Mononuclear cell (primary cell): ENCODE data around the gene PRKCQ. TPM values are rescaled to one million over a fixed set of nuclear protein-coding genes. Genes with fewer than 3 reads are reported as not detected.

Experiments used
- H3K27me3 ChIP-seq: 2 replicates; pipeline ENCODE4 v1.6.0; 2011; ENCODE audit warnings: low read length, control low read depth; ENCODE audit not compliant: insufficient read depth
- H3K4me1 ChIP-seq: 2 replicates; pipeline ENCODE4 v1.5.1; 2011; ENCODE audit warnings: mild to moderate bottlenecking, low read length, control low read depth; ENCODE audit not compliant: insufficient read depth
- H3K4me3 ChIP-seq: 2 replicates; pipeline ENCODE4 v1.5.1; 2011; ENCODE audit warnings: mild to moderate bottlenecking, low read length, moderate library complexity
- H3K9me3 ChIP-seq: 2 replicates; pipeline ENCODE4 v1.5.1; 2011; ENCODE audit warnings: low read depth, mild to moderate bottlenecking, control low read depth, low read length
- total RNA-seq: library from RNA; depleted of rRNA; stranded (reverse); fragments of >200 nt; gene quantifications from one replicate; pipeline ENCODE4 v1.2.3, GENCODE V29; 2012

PRKCQ gene
- total RNA-seq, 1 donor, result 43.2 TPM

DNA sequence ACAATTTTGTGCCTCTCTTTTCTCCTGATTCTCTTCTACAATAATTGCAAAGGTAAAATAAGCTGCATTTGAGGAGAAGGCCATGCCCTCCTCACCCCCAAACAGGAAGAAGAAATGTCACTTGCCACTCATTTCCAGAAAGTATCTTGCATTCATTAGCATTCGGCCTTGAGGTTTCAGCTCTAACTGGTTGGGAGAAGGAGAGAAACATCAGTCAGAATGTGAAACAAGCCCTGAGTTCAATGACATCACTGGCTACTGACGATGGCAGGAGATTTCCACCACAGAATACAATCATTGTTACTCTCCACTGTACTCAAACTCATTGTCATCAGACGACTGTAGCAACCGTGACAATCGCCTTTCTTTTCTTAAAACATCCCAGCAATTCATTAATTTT is 72.8 kb downstream of the PRKCQ start:
- Histone ChIP-seq H3K9me3 (no peaks in the 10 kb centered on the region), H3K4me3 (no peak overlapping the region), H3K4me1 (peaks cover 8% of the 10 kb centered on the region), H3K27me3 (no peaks in the 10 kb centered on the region)

DNA sequence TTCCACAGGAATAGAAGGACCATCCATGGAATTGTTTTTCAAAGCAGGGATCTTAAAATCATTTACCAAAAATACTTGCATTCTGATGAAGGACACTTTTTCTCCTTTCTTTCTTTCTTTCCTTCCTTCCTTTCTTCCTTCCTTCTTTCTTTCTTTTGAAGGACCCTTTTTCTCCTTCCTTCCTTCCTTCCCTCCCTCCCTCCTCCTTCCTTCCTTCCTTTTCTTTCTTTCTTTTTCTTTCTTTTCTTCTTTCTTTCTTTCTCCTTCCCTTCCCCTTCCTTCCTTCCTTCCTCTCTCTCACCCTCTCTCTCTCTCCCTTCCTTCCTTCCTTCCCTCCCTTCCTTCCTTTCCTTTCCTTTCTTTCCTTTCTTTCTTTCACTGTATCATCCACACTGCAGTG is 74.8 kb downstream of the PRKCQ start:
- H3K27me3 ChIP-seq, result no peaks in the 10 kb centered on the region
- H3K4me1 ChIP-seq, result peaks cover 3% of the 10 kb centered on the region
- no peaks in the 10 kb centered on the region for H3K9me3 ChIP-seq
- no peak overlapping the region for H3K4me3 ChIP-seq

DNA sequence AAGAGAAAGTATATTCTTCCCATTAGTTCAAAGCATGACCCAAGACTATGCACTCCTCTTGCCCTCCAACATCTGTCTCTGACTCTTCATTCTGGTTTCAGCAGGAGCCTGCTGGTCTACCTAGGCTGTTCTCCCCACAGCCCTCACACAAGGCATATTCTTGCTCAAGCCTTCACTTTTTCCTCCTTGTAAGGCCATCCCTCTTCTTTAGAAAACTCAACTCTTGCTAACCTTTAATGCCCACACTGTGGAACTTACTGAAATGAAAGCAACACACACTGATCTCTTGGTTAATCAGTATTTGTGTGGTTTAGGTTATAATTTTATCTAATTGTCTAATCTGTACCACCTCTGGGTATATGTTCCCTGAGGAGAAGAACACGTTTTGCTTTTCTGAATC is 75.8 kb downstream of the PRKCQ start:
- no peaks in the 10 kb centered on the region for H3K9me3 ChIP-seq
- peaks cover 7% of the 10 kb centered on the region for H3K4me1 ChIP-seq
- no peak overlapping the region for H3K4me3 ChIP-seq
- no peaks in the 10 kb centered on the region for H3K27me3 ChIP-seq

DNA sequence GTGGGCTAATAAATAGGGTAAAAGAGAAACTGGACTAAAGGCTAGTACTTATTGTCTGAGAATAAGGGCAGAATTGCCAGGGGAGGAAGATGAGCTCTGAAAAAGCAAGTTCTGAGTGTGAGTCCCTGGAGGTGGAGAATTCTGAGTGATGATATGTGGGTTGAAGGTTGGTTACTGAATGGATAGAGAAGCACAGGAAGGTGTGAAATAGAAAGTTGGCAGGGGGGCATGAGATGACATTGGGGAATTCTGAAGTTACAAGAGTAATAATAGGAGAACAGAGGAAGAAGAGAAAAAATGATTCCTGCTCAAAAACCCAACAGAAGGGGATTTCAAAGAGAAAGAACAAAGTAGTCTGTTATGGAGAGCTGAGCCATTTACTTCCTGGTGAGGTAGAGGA is 76.9 kb downstream of the PRKCQ start:
- Histone ChIP-seq H3K27me3 (no peaks in the 10 kb centered on the region), H3K9me3 (no peaks in the 10 kb centered on the region), H3K4me1 (peaks cover 19% of the 10 kb centered on the region), H3K4me3 (no peak overlapping the region)

DNA sequence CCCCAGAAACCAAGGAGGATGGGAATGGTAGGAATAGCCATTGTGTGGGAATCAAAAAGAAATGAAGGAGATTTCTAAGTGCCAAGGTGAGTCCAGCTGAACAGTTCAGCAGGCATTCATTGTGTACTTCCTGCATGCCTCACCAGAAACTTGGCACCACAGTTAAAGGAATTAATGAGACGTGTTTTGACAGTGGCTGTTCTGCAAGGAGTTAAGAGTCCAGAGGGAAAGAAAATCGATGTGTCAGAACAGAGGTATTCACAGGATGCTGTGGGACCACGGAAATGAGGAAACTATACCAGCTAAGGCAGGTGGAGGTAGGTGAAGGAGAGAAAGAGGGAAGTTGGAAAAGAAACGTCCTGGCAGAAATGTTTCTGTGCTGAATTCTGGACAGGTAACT is 78.1 kb downstream of the PRKCQ start:
- Histone ChIP-seq H3K4me1 (peaks cover 27% of the 10 kb centered on the region), H3K27me3 (no peaks in the 10 kb centered on the region), H3K4me3 (no peak overlapping the region), H3K9me3 (no peaks in the 10 kb centered on the region)

DNA sequence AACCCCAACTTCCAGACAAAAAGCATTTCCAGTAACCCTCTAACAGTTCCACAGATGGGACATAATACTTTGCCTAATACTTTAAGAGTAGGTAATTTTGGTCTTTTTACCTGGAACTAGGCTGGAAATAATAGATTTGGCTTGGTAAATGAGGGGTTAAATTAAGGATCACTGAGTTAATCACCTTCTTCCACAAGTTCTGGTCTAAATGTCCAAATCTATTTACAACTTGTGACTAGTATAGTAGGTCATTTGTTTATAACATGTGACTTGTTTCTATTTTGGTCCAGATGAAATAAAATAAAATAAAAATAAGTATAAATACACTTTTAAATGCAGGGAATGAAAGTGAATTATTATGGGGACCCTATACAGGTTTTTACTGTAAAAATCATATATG is 80.1 kb downstream of the PRKCQ start:
- H3K27me3 ChIP-seq, result no peaks in the 10 kb centered on the region
- H3K9me3 ChIP-seq, result no peaks in the 10 kb centered on the region
- no peak overlapping the region for H3K4me3 ChIP-seq
- H3K4me1 ChIP-seq, result peaks cover 37% of the 10 kb centered on the region

DNA sequence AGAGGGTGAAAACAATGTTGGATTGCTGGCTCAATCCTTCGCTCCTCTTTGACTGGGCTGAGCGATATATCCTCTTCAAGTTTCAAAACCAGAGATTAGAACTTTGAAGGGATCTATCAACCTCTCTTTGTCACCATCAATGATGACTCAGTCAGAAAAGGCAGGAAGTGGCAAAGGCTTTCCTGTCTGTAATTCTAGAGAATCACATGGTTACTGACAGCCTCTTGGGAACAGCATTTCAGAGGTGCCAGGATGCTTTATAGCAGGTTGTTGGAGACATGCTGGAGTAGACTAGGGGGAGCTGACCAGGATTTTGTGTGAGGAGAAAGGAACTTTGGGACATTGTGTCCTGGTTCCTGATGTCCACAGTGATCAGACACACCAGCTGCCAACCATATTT is 81.3 kb downstream of the PRKCQ start:
- Histone ChIP-seq H3K4me3 (no peak overlapping the region), H3K4me1 (peaks cover 49% of the 10 kb centered on the region), H3K9me3 (no peaks in the 10 kb centered on the region), H3K27me3 (no peaks in the 10 kb centered on the region)

DNA sequence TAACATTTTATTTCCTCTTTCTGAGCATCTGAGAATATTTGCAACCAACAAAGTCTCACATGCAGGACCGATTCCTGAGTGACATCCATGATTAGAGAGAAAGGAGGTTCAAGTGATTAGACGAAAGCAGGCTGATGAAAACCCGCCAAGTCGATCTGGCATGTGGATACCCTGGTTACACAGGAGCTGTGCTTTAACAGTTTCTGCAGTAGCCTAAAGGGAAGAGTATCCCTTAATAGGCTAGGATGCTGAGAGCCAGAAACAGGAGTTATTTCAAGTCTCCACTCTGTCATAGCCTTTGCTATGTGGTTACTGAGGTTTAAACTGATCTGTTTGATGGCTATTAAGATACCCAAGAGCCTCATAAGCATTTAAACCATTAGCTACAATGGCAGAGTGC is 82.5 kb downstream of the PRKCQ start:
- H3K9me3 ChIP-seq, result no peaks in the 10 kb centered on the region
- no peak overlapping the region for H3K4me3 ChIP-seq
- H3K4me1 ChIP-seq, result peaks cover 54% of the 10 kb centered on the region
- H3K27me3 ChIP-seq, result no peaks in the 10 kb centered on the region

DNA sequence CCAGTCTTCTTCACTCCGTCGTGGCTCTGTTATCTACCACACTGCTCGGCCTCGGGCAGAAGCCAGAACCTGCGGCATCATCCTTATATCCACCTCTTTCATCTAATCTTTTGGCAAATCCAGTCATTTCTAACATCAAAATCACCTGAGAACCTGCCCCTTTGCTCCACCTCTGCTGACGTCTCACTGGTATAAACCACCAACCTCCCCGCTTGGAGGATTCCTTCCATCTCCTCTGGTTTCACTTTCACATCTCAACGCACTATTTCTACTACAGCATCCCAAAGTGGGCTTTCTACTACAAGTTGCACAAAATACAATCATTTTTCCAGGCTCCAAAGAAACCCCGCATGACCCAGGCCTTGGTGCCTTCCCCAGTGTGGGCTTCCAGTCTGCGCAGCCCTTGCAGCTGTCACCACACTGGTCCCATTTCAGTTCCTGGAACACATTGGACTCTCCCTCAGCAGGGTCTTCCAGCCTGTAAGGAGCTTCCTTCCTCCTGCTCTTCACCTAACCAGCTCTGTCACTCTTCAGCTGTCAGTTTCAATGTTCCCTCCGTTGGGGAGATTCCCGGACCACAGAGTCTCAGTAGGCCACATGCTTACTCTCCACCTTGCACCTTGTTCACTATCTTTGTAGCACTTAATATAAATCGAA is 85.0 kb downstream of the PRKCQ start:
- Histone ChIP-seq H3K27me3 (no peaks in the 10 kb centered on the region), H3K4me3 (no peak overlapping the region), H3K4me1 (peaks cover 66% of the 10 kb centered on the region)

DNA sequence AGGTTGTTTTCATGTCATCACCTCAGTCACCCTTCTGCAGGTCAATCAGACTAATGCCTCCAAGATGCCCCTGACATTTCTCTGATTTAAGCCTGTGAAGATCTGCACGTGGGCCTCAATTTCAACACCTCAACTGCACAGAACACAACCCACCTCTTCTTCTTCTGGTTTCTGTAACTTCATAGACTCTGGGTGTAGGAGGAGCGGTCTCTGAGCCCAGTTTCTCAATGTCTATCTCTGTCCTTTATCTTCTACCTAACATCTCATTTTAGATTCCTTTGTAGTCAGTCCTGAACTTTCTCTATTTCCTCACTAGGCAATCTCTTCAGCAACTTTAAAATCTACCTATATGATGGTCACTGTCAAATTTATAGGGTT is 85.6 kb downstream of the PRKCQ start:
- Histone ChIP-seq H3K27me3 (no peaks in the 10 kb centered on the region), H3K4me3 (no peak overlapping the region), H3K4me1 (peaks cover 62% of the 10 kb centered on the region), H3K9me3 (no peaks in the 10 kb centered on the region)

More for the DNA sequence above, 85.0 kb downstream of the PRKCQ start:
- H3K9me3 ChIP-seq, result no peaks in the 10 kb centered on the region

DNA sequence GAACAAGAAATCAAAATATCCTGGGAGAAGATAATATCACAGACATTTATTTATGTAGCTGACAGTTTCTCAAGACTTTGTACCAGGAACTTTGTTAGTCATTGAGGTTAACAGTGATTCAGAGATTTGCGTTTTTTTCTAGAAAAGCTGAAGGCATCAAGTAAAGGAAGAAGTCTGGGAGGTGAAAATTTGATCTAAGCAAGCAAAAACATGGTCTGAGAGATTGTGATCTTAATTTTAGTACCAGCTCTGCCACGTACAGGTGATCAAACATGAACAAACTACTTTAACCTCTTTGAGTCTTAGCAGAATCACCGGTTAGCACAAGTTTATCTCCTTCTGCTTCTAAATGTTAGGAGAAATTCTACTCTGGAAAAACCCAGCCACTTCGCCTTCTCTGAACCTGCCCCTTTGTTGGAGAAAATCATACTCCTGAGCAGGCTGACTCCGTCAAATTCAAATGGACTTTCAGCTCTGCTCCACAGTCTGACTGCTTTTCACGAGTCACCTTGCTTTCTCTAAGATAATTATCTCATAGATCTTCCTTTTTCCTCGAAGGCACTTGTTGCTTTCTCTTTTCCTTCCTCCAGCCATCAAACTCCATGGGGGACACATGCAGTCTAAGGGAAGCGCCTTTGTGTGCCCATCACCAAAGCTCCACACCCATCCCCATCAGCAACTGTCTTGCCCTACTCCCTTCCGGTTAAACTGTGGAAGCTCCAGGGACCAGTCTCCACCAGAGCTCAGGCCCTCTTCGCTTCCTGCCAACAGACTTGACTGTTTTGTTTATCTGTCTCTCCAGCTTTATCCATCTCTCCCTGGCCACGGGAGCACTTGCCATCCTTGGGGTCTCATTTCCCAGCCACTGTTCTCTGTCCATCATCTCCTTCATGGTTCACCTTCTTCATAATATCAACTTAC is 86.3 kb downstream of the PRKCQ start:
- Histone ChIP-seq H3K4me3 (no peak overlapping the region), H3K4me1 (peaks cover 56% of the 10 kb centered on the region), H3K27me3 (no peaks in the 10 kb centered on the region), H3K9me3 (no peaks in the 10 kb centered on the region)

DNA sequence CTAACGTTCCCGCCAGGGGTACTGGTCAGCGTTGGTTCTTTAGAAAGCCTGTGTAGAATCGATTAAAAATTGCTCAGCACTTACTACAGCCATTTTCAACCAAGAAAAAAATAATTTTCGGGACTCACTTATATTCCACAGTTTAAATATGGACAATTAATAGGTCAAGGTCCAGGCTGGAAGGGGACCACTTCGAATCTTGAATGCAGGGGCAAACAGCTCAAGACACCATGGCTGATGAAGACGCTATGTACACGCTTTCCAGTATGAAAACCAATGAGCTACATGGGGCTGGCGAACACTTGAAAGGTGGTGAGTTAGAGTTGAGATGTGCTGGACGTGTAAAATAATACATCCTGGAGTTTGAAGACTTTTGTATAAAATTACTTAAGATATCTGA is 87.2 kb downstream of the PRKCQ start:
- Histone ChIP-seq H3K4me1 (peaks cover 47% of the 10 kb centered on the region), H3K9me3 (no peaks in the 10 kb centered on the region), H3K4me3 (no peak overlapping the region), H3K27me3 (no peaks in the 10 kb centered on the region)

DNA sequence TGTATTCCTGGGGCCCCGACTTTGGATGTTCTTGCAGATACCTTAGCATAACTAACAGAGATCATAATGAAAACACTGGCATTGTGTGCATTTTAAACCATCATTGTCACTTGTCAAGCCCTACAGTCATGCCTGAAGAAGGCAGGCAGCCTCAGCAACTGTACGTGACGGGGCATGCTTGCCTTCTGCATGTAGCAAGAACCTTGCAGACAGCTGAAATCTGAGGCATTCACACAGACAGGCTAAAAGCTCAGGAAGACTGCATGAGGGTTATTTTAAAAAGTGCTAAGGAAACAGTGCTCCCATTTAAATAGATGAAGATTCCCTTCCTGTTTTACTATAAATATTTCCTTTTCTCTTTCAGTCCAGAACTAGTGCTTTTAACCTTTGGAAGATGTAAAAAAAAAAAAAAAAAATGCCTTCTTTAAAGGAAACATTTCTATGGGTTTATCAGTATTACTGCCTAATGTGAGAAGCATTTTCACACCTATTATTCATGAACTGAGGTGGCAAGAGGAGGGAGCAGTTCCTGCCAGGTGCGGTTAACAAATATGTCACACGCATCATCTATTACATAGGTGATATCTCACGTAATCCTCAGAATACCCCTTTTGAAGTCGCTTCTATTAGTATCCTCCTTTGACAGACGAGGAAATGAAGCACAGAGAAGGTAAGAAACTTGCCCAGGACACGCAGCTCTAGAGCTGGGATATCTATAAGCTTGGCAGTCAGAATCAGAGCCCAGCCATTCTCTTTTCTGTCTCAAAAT is 88.1 kb downstream of the PRKCQ start:
- no peaks in the 10 kb centered on the region for H3K27me3 ChIP-seq
- H3K4me3 ChIP-seq, result no peak overlapping the region
- no peaks in the 10 kb centered on the region for H3K9me3 ChIP-seq
- H3K4me1 ChIP-seq, result peaks cover 42% of the 10 kb centered on the region

DNA sequence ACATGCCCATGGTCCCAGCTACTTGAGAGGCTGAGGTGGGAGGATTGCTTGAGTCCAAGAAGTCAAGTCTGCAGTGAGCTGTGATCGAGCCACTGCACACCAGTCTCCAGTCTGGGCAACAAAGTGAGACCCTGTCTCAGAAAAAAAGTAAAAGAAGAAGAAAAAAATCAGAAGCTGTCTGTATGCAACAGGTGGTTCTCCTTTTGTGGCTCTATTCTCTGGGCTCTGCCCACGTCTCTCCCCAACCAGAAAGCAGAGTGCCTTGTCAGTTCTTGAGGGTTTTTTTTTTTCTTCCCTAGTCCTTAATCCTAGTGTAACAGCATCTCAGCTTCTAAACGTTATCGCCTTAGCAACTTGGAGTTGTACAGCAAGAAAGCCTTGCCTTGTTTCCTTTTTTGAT is 89.5 kb downstream of the PRKCQ start:
- Histone ChIP-seq H3K27me3 (no peaks in the 10 kb centered on the region), H3K4me3 (no peak overlapping the region), H3K4me1 (peaks cover 38% of the 10 kb centered on the region), H3K9me3 (no peaks in the 10 kb centered on the region)

DNA sequence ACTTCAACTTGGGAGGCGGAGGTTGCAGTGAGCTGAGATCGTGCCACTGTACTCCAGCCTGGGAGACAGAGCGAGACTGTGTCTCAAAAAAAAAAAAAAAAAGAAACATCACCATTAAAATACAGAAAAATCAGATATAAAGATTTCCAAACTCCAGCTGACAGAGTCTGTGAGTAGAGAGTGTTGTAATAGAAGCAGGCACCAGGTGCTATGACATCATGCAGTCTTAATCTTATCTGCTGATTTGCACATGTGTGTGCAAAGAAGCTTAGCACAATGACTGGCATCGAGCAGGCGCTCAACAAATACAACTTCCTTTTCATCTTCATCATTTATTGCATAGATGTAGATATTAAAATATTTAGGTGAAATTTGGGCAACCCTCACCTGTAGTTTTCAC is 92.2 kb downstream of the PRKCQ start:
- Histone ChIP-seq H3K4me3 (no peak overlapping the region), H3K27me3 (no peaks in the 10 kb centered on the region), H3K9me3 (no peaks in the 10 kb centered on the region), H3K4me1 (peaks cover 28% of the 10 kb centered on the region)
